SW480 (cell line): ENCODE measurements around the gene ADCY9.
"Not testable (repeated sequence)": the region's sequence is repeated elsewhere in the genome, so short reads cannot be mapped to it uniquely, and the experiment has no call there.

ENCODE experiments used
- DNase-seq: peaks from one replicate; pipeline ENCODE4 v3.0.0-alpha.2; 2016; ENCODE audit warnings: low spot score

ADCY9 gene

DNA sequence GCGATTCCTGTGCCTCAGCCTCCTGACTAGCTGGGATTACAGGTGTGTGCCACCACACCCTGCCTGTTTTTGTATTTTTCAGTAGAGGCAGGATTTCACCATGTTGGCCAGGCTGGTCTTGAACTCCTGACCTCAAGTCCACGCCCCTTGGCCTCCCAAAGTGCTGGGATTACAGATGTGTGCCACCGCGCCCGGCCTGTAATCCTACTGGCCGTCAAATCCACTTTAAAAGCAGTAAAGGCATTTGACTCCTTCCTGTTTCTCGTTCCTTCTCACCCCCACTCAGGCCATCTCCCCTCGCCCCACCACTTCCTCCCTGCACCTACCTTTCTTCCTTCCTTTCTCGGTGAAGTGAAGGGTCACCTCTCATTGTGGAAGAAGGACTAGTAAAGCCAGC is 166.3 kb downstream of the ADCY9 start:
- no peak for DNase-seq

DNA sequence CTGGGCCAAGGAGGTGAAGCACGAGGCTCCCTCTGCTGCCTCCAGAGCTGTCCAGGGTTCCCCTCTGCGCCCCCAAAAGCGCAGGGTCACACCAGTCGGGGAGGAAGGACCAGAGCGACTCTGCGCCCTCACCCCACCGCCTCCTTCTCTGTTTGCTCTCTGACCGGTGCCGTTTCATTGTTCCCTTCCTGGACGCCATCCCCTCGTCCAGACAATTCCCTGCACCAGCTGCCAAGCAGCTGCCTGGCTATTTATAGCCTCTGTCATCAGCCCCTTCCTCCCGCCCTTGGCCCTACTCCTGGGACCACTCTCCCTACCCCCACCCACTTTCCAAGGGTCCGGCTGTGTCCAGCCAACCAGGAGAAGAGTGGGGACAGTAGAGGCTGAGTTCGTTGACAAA is 167.0 kb downstream of the ADCY9 start:
- DNase-seq: no peak

- no peak for DNase-seq
Observed at GRCh38 chr16:3948378-3948995, 167.8 kb downstream of the ADCY9 start.

- DNase-seq: no peak
Observed at GRCh38 chr16:3946604-3947180, 169.6 kb downstream of the ADCY9 start.

DNA sequence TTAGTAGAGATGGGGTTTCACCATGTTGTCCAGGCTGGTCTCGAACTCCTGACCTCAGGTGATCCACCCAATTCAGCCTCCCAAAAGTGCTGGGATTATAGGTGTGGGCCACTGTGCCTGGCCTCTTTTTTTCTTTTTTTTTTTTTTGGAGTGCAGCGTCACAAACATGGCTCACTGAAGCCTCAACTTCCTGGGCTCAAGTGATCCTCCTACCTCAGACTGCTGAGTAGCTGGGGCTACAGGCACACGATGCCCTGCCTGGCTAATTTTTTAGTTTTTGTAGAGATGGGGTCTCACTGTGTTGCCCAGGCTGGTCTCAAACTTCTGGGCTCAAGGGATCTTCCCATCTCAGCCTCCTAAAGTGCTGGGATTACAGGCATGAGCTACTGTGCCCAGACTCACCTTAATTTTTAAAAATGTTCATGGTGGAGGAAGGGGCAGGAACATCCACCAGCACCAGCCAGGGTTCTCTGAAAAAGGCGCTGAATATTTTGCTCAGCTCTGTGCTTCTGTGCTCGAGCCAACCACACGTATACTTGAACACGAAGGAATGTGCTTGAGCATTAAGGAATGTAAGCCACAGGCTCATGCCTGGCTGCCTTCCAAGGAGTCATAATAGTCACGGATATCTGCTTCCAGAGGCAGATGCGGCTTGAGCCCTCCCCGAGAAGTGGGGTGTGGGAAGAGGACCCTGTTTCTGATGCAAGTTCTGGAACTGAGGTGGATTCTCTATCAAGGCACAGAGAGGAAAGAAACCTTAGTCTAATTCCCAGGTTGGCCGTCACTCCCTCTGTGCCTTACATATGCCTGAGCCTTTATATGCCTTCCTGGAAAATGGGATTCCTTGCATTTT is 170.3 kb downstream of the ADCY9 start:
- peak; percentile 64 for DNase-seq

DNA sequence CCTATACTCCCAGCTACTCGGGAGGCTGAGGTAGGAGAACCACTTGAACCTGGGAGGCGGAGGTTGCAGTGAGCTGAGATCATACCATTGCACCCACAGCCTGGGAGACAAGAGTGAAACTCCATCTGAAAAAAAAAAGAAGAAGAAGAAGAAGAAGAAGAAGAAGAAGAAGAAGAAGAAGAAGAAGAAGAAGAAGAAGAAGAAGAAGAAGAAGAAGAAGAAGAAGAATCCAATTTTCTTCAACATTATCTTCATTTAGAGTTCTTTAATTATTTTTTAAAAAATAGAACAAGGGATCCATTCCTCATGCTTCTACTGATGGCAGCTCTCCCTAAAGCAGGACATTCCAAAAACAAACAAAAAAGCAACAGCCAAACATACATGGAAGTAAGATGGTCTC is 171.8 kb downstream of the ADCY9 start:
- DNase-seq: not testable (repeated sequence)

GRCh38 chr16:3942146-3942545 is 174.1 kb downstream of the ADCY9 start:
- not testable (repeated sequence) for DNase-seq

DNA sequence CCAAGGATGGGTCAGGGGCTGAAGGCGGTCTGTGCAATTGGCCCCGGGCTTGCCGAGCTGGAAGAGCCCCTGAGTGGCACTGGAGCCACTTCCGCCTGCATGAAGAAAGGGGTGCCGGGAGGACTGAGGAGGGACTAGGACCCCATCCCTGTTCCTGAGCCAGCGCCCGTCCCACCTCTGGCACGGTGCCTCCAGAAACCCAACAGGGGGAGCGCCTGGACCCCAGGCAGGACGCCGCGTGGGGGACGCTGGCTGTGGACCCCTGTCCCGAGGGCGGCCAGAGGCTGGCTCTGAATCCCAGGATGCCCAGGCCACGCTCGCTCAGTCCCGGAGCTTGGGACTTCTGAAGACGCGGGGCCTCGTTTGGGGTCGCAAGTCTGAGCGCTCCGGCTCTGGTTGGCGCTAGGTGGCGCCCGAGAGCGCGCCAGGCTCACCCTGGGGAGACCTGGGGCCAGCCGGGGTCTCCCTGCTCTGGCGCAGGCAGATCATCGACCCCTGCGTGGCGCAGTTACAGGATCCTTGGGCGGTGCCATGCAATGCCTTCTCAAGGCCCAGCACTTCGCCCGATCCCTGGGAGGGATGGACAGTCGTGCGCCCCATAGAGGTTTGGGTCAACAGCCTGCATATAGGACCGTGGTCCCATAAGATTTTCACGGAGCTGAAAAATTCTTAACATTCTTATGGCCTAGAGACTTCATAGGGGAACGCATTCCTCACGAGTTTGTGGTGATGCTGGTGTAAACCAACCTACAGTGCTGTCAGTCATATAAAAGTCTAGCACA is 177.2 kb downstream of the ADCY9 start:
- peak; percentile 88 for DNase-seq

GRCh38 chr16:3938471-3938842 is 177.8 kb downstream of the ADCY9 start:
- DNase-seq: no peak

DNA sequence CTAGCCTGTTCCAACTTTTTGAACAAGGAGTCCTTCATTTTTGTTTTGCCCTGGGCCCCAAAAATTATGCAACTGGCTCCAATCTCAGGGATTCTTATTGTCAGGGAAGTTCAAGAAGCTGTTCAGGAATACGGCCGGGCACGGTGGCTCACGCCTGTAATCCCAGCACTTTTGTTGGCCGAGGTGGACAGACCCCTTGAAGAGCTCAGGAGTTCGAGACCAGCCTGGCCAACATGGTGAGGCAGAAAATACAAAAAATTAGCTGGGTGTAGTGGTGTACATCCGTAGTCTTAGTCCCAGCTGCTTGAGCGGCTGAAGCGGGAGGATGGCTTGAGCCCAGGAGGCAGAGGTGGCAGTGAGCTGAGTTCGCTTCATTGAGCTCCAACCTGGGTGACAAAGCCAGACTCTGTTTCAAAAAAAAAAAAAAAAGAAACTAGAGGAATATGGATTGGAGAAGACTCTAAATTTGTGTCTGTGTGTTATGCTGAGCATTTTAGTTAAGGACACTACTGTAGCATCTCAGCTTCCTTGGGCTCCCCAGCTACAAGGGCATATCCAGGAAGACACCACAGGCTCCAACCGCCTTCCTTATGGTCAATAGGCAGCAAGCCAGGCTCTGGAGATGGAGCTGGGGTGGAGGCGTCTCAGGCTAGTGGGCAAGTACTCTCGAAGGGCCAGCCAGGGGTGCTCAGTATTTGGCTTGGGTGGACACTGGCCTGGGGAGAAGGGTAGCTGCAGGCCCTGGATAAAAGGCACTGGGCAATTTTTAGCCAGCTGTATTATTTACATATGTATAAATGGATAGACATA is 179.0 kb downstream of the ADCY9 start:
- DNase-seq: no peak

DNA sequence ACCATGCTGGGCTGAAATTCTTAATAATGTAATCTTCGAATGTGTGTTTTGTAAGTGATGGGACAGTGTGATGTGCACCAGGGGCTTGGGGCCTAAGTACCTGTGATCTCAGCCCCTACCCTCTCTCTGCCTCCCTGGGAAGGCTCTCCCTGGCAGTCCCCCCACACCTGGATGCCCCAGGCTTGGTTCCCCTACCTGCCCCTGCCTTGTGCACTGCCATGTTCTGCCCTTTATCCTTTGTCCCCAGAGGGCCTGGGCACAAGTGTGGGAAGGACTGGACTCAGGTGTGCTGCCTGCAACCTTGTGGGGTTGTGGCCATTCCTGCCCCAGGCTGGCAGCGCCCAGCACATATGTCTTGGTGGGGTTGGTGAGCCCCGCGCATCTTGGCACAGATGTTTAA is 180.3 kb downstream of the ADCY9 start:
- DNase-seq: no peak

DNA sequence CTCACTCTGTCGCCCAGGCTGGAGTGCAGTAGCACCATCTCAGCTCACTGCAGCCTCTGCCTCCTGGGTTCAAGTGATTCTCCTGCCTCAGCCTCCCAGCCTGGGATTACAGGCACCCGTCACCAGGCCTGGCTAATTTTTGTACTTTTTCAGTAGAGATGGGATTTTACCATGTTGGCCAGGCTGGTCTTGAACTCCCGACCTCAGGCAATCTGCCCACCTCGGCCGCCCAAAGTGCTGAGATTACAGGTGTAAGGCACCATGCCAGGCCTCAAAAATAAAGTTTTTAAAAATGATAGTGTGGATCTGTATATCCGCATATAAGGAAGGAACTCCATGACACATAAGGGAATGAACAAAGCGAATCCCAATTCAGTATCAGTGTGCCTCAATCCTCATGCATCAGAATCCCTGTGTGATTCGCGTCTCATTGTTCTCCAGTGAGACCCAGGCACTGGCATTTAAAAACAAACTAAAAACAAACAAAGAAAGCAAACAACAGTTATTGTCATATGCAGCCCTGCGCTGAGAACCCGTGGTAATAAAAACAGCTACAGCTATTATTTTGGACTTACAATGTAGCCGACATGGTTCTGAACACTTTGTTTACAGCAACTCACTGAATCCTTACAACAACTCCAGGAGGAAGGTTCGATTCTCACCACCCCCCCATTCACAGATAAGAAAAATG is 181.6 kb downstream of the ADCY9 start:
- DNase-seq: no peak

GRCh38 chr16:3927147-3927546 is 189.1 kb downstream of the ADCY9 start:
- not testable (repeated sequence) for DNase-seq

DNA sequence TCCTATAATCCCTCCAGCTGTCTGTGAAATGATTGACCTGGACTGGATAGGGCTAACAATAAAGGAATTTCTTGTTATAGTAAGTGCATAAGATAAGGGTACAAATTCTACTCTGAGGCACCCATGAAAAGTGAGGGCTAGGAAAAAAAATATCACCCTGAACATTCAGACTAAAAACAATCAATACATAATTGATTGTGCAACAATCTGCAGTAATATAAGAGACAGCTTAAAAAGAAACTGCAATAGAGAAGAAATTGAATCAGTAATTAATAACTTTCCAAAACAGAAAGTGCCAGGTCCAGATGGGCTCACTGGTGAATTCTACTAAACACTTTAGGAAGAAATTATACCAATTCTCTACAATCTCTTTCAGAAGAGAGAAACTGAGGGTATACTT is 191.5 kb downstream of the ADCY9 start:
- DNase-seq: no peak

DNA sequence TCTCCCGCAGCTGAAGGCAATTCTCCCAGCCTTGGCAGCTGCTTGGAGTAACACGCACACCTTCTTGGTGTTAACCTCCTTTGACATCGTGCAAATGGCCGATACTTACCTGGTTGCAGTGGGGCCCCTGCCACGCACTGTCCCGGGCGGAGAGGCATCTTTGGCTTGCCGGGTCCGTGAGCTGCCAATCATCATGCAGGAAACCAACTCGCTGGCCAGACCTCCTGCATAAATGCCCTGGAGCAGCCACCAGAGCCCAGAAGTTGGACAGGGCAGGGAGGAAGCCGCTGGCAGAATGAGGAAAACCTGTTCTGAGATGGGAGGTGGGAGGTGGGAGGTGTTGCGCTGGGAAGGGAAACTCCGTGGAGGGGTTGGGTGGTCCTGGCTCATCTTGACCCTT is 194.0 kb downstream of the ADCY9 start:
- DNase-seq: no peak

DNA sequence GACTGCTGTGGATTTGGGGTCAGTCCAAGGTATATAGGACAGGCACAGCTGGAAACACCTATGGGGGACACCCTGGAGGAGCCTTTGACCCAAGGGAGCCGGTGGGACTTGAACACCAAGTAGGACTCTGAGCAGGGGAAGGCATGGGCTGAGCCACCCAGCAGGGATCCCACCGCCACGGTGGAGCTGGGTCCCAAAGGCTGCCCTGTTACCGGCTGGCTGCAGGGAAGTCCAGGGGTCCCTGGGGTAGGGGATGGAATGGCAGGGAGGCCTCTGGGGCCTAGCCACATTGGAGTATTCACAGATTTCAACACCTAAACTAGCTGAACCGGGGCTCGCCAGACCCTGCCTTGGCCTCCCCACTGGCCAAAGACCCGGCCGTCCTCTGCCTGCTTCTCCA is 196.0 kb downstream of the ADCY9 start:
- DNase-seq: no peak

- no peak for DNase-seq
Observed at GRCh38 chr16:3919413-3919812, 196.8 kb downstream of the ADCY9 start.

DNA sequence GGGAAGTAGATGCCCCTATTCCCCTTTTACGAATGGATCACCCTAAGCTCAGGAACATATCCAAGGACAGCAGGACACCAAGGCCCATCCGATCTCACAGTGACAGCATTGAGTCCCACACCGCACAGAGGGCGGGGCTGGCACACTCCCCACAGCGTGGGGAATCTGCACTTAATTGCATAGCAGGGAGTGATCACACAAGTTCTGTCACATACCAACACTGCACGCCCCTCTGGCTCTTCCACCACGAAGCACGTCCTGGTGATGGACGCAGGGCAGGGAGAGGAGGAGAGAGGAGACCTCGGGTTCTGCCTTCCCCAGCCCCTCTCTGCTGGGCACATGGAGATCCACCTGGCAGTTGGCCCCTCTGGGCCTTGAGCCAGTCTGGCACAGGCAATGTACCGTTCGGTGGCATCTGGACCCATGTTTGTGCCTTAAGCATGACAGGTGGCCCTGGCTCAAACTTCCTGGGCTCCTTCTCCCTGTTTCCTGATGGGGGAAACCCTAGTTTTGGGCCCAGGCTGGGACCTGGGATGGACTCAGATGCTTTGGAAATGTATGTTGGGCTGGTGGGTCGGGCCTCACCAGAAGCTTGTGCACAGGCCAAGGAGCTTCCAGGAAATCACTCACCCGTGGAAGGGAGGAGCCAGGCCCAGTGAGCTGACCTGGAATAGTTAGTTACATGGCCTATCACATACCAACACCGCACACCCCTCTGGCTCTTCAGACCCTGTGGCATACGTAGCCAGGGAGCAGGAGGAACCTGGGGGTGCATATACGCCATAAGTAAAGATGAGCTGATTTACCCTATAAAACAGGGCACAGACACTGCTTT is 200.6 kb downstream of the ADCY9 start:
- no peak for DNase-seq

DNA sequence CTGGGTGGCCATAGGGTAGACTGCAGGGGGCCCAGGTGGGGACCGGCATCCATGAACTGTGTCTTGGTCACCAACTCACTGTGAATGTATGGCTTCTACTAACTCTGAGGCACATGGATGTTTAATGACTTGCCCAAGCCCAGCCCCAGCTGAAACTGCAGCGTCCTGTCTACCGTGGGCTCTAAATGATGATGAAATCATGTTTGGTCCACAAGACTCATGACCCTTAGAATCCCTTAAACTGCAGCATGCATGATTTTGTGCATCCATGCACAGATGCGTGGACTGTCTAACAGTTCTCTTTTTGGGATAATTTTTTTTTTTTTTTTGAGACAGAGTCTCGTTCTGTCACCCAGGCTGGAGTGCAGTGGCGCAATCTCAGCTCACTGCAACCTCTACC is 203.3 kb downstream of the ADCY9 start:
- no peak for DNase-seq
